ENCODE measurements around the gene EEF1B2. TPM values are rescaled to one million over a fixed set of nuclear protein-coding genes. Genes with fewer than 3 reads are reported as not detected.

Gene EEF1B2
- total and polyA plus RNA-seq, 2 of the 8 experiments (the other 6 are each of a cell fraction or from before 2014, with no cell fraction given), result 504 to 679 TPM

GRCh38 chr2:206154197-206154596 is 5.5 kb upstream of the EEF1B2 start:
- no peaks in the 10 kb centered on the region; the same call in 1 of the 2 replicates for H3K79me1 ChIP-seq (ENCODE audit: low read depth, low read length)
- no peak overlapping the region for H3K18ac ChIP-seq (ENCODE audit: extremely low read depth, low read length)
- peaks cover 6% of the 10 kb centered on the region for H3K23me2 ChIP-seq (ENCODE audit: low read depth, low read length)
- H3K9me3 ChIP-seq (ENCODE audit: insufficient read depth in 2 of 2, low read depth in 1 of 2, low read length in 1 of 2), result no peaks in the 10 kb centered on the region
- no peak for DNase-seq (ENCODE audit: low read depth in 1 of 2, low spot score in 2 of 2)
- H4K8ac ChIP-seq (ENCODE audit: extremely low read depth, insufficient read depth, low read length), result no peak overlapping the region
- H2BK15ac ChIP-seq (ENCODE audit: low read length), result no peak overlapping the region
- CTCF ChIA-PET (ENCODE audit: partially characterized antibody), result interaction anchor here (0.6 to 2.9 kb wide), 16 partner anchors 8 to 220 kb away, joined by 3 to 11 read pairs (median 4); no protein-coding TSS in a partner anchor
- no peak overlapping the region for H4K91ac ChIP-seq (replicated peaks; ENCODE audit: insufficient read length, low read length)
- H3K4me1 ChIP-seq (replicated peaks in 1 of 4; ENCODE audit: control insufficient read depth in 3 of 4, insufficient read depth in 4 of 4, low read length in 3 of 4), result no peaks in the 10 kb centered on the region
- H3K4ac ChIP-seq (replicated peaks; ENCODE audit: insufficient read length, low read depth, low read length), result no peak overlapping the region
- H2BK12ac ChIP-seq (ENCODE audit: low read depth, low read length), result no peak overlapping the region
- no peak overlapping the region for H2BK5ac ChIP-seq (ENCODE audit: low read depth, low read length)
- H3K14ac ChIP-seq (ENCODE audit: insufficient read length), result no peak overlapping the region
- POLR2A ChIA-PET (ENCODE audit: partially characterized antibody), result interaction anchor here (0.7 kb wide), 1 partner anchor 10 kb away, joined by 4 read pairs; no protein-coding TSS in a partner anchor
- H3K27ac ChIP-seq (ENCODE audit: low read depth, low read length), result no peak overlapping the region
- no peak overlapping the region for H2AFZ ChIP-seq (ENCODE audit: low read length)
- no peak overlapping the region for H4K5ac ChIP-seq (ENCODE audit: insufficient read length, low read depth, low read length)
- WGBS, 2 experiments (ENCODE audit: extremely low coverage in 1 of 2, insufficient coverage in 1 of 2, insufficient read length in 1 of 2, insufficient replicate concordance in 2 of 2, low coverage in 1 of 2, low lambda C conversion rate in 2 of 2, missing lambda C conversion rate in 1 of 2), result 91% methylated on average over 3 of the region's 3 CpGs; no CpG with 5 or more reads in 1 of the 2 experiments
- peaks cover 0 to 26% (median 8%) of the 10 kb centered on the region in 4 experiments; a peak in 6 of 8 replicates for H3K36me3 ChIP-seq (ENCODE audit: control insufficient read depth in 2 of 4, insufficient read depth in 4 of 4, low read length in 3 of 4)
- H2AK5ac ChIP-seq (ENCODE audit: low read depth, low read length), result no peak overlapping the region
- FAIRE-seq, result no peak
- H3K79me2 ChIP-seq (ENCODE audit: control insufficient read depth in 1 of 2, insufficient read depth in 2 of 2, low read length in 2 of 2), result peaks cover 9 to 67% of the 10 kb centered on the region in 2 experiments
- no peak overlapping the region for H3K4me3 ChIP-seq (ENCODE audit: extremely low read depth in 1 of 4, insufficient read depth in 2 of 4, low read depth in 3 of 4, low read length in 4 of 4)
- no peak overlapping the region for H2BK20ac ChIP-seq (ENCODE audit: low read length)
- H3K27me3 ChIP-seq (replicated peaks in 1 of 4; ENCODE audit: control insufficient read depth in 3 of 4, extremely low read depth in 1 of 4, insufficient read depth in 3 of 4, low read length in 3 of 4), result no peaks in the 10 kb centered on the region
- no peak overlapping the region for H3K56ac ChIP-seq (replicated peaks; ENCODE audit: insufficient read length, low read depth, low read length)
- H4K20me1 ChIP-seq (replicated peaks in 1 of 2; ENCODE audit: control insufficient read depth in 1 of 2, insufficient read depth in 2 of 2, low read length in 2 of 2), result peaks cover 0 to 2% of the 10 kb centered on the region in 2 experiments
- no peak overlapping the region for H3K23ac ChIP-seq (ENCODE audit: insufficient read length)
- no peak overlapping the region for H3K4me2 ChIP-seq (ENCODE audit: insufficient read depth in 1 of 2, low read depth in 2 of 2, low read length in 2 of 2)
- H3K9ac ChIP-seq (replicated peaks in 1 of 4; ENCODE audit: extremely low read depth in 1 of 4, low read depth in 3 of 4, low read length in 3 of 4), result no peak overlapping the region
- H2BK120ac ChIP-seq (replicated peaks; ENCODE audit: low read depth, low read length), result no peak overlapping the region
- TF ChIP-seq TCF12 (IDR thresholded peaks at IDR 0.05; ENCODE audit: low read depth, low read length) (no peak), RAD21 (IDR thresholded peaks at IDR 0.05 in 1 of 2, conservative IDR thresholded peaks at IDR 0.05 in 1 of 2; ENCODE audit: low read depth in 2 of 2, low read length in 2 of 2) (peak; percentile 37 to 60; a peak in 3 of 4 replicates), TAF1 (IDR thresholded peaks at IDR 0.05; ENCODE audit: low read depth, low read length) (no peak), TEAD4 (IDR thresholded peaks at IDR 0.05; ENCODE audit: low read depth, low read length) (no peak), SIN3A (conservative IDR thresholded peaks at IDR 0.05 in 1 of 2, IDR thresholded peaks at IDR 0.05 in 1 of 2; ENCODE audit: low read depth in 1 of 2, low read length in 2 of 2) (no peak), GTF2F1 (IDR thresholded peaks at IDR 0.05; ENCODE audit: borderline replicate concordance, low read depth, low read length) (no peak), PHF8 (conservative IDR thresholded peaks at IDR 0.05; ENCODE audit: low read depth, low read length) (no peak), HDAC2 (IDR thresholded peaks at IDR 0.05; ENCODE audit: borderline replicate concordance in 1 of 2, low read depth in 2 of 2, low read length in 2 of 2) (no peak), POLR2AphosphoS5 (IDR thresholded peaks at IDR 0.05; ENCODE audit: low read depth, low read length) (no peak), SAP30 (IDR thresholded peaks at IDR 0.05; ENCODE audit: insufficient read depth, insufficient replicate concordance, low read length) (no peak), ATF2 (IDR thresholded peaks at IDR 0.05; ENCODE audit: low read length) (no peak)

Measured in H1 (cell line).